Measurements from ENCODE around the gene TSPAN12. TPM values are rescaled to one million over a fixed set of nuclear protein-coding genes. Genes with fewer than 3 reads are reported as not detected.
A peak's percentile ranks its signal among the peaks of the same experiment; 100 is the strongest.

TSPAN12 gene
- total RNA-seq, 1 experiment from 2014 or later: 17.3 TPM

DNA sequence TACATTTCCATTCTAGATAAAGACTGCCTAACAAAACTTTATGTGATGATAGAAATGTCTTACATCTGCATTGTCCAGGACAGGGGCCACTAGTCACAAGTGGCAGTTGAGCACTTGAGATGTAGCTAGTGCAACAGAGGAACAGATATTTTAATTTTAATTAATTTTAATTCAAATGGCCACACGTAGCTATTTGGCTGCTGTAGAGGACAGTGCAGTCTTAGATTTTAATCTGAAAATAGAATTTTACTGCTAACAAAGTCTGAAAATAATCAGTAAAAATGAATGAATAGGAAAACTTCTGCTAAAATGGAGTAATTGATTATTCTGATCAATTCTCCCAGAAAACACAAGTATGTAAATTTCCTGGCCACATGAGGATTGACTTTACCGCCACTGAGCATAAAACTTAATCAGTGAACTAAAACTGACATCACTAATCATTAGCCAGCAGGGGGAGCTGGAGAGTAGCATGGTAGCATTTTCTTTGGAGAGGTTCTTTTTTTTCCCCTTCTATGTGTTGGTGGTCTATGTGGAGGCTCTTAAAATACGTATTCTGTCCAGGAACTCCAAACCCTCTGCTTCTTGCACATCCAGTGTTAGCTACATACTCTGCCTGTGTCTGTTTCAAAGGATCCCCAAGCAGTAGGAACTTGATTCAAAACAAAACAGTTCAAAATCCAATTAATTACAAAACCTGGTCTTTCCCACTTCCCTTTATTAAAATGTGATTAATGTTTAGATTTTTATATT lies 52.1 kb downstream of the TSPAN12 start:
- peak; percentile 66 for DNase-seq (ENCODE audit: low spot score)
- H3K36me3 Mint-ChIP-seq: no peaks in the 10 kb centered on the region
- no peaks in the 10 kb centered on the region for H3K9me3 Mint-ChIP-seq
- H3K4me1 Mint-ChIP-seq: 0 out of 2 replicates have a peak, but pooled peaks cover 3% of the 10 kb centered on the region
- ChIA-PET POLR2A (no interaction called here), CTCF (interaction anchor here (0.6 to 3.0 kb wide), 15 partner anchors 8 to 302 kb away, joined by 3 to 28 read pairs (median 4); partner anchors contain the start of gene ING3)
- peak; percentile 87 for ATAC-seq
- no peaks in the 10 kb centered on the region for H3K27me3 Mint-ChIP-seq (ENCODE audit: low read depth)
- no peak overlapping the region for H3K4me3 Mint-ChIP-seq
- no peak overlapping the region for H3K27ac Mint-ChIP-seq
- TF ChIP-seq CTCF (IDR thresholded peaks at IDR 0.05) (peak; percentile 80), E2F1 (CRISPR knock-in tag; IDR thresholded peaks at IDR 0.05) (no peak), RORB (CRISPR knock-in tag; IDR thresholded peaks at IDR 0.05) (no peak), EMX1 (CRISPR knock-in tag; IDR thresholded peaks at IDR 0.05) (no peak), OVOL2 (CRISPR knock-in tag; IDR thresholded peaks at IDR 0.05; ENCODE audit: borderline replicate concordance) (no peak), ZNF138 (CRISPR knock-in tag; conservative IDR thresholded peaks at IDR 0.05) (no peak)

- TF ChIP-seq CTCF (IDR thresholded peaks at IDR 0.05) (no peak), ATF1 (CRISPR knock-in tag; IDR thresholded peaks at IDR 0.05) (no peak), SOX15 (CRISPR knock-in tag; IDR thresholded peaks at IDR 0.05) (no peak), ZMAT4 (CRISPR knock-in tag; IDR thresholded peaks at IDR 0.05) (no peak), ZNF396 (CRISPR knock-in tag; IDR thresholded peaks at IDR 0.05; ENCODE audit: borderline replicate concordance) (no peak), ZNF232 (CRISPR knock-in tag; IDR thresholded peaks at IDR 0.05) (no peak)
- TF ChIP-seq, protein P1, sequence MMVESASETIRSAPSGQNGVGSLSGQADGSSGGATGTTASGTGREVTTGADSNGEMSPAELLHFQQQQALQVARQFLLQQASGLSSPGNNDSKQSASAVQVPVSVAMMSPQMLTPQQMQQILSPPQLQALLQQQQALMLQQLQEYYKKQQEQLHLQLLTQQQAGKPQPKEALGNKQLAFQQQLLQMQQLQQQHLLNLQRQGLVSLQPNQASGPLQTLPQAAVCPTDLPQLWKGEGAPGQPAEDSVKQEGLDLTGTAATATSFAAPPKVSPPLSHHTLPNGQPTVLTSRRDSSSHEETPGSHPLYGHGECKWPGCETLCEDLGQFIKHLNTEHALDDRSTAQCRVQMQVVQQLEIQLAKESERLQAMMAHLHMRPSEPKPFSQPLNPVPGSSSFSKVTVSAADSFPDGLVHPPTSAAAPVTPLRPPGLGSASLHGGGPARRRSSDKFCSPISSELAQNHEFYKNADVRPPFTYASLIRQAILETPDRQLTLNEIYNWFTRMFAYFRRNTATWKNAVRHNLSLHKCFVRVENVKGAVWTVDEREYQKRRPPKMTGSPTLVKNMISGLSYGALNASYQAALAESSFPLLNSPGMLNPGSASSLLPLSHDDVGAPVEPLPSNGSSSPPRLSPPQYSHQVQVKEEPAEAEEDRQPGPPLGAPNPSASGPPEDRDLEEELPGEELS (CRISPR knock-in tag; IDR thresholded peaks at IDR 0.05): no peak
- ChIA-PET CTCF (interaction anchor here (1.9 kb wide), 1 partner anchor 10 kb away, joined by 8 read pairs; no protein-coding TSS in a partner anchor), POLR2A (no interaction called here)
- ATAC-seq (no peak), DNase-seq (ENCODE audit: low spot score) (no peak)
- peaks cover 15% of the 10 kb centered on the region for H3K4me1 Mint-ChIP-seq
- H3K27ac Mint-ChIP-seq: no peak overlapping the region
- H3K36me3 Mint-ChIP-seq: peaks cover 1% of the 10 kb centered on the region; the same call in 1 of the 2 replicates
- peaks cover under 1% of the 10 kb centered on the region for H3K9me3 Mint-ChIP-seq
- no peaks in the 10 kb centered on the region for H3K27me3 Mint-ChIP-seq (ENCODE audit: low read depth)
- H3K4me3 Mint-ChIP-seq: no peak overlapping the region
These were observed 55.2 kb downstream of the TSPAN12 start for GRCh38 chr7:120802751-120803150.

DNA sequence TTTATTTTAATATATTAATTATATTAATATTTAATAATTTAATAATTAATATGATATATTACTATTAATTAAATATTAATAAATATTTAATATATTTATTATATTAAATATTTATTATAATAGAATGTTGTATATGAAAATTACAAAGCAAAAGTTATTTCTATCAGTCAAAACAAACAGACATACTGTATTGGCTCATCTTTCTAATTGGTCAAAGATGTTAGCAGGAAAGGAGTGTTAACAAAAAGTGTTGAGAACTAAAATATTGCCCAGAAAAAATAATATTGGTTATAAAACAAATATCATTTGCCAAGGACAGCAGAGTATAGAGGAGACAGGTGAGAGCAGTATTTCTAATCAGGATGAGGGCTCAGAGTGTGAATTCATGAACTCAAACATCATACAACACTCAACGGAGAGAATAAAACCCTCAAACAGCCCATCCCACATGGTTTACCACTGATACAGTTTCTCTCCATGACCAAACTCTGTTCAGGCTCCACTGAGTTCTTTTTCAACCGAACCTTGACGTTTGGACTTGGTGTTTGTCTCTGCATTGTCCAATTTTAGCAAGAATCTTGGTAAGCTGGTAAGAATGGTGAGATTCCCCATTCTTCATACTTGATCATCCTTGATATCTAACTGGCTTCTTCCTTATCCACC lies 58.0 kb downstream of the TSPAN12 start:
- Mint-ChIP-seq H3K9me3 (peaks cover 12% of the 10 kb centered on the region), H3K36me3 (peaks cover 12% of the 10 kb centered on the region), H3K27me3 (ENCODE audit: low read depth) (no peaks in the 10 kb centered on the region), H3K27ac (no peak overlapping the region), H3K4me3 (no peak overlapping the region), H3K4me1 (peaks cover 12% of the 10 kb centered on the region)
- CTCF ChIA-PET: no interaction called here
- DNase-seq (ENCODE audit: low spot score): no peak
- TF ChIP-seq, protein P2, sequence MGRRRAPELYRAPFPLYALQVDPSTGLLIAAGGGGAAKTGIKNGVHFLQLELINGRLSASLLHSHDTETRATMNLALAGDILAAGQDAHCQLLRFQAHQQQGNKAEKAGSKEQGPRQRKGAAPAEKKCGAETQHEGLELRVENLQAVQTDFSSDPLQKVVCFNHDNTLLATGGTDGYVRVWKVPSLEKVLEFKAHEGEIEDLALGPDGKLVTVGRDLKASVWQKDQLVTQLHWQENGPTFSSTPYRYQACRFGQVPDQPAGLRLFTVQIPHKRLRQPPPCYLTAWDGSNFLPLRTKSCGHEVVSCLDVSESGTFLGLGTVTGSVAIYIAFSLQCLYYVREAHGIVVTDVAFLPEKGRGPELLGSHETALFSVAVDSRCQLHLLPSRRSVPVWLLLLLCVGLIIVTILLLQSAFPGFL (CRISPR knock-in tag; IDR thresholded peaks at IDR 0.05; ENCODE audit: borderline replicate concordance): no peak
- peak; percentile 94; the same call in 1 of the 2 replicates for TF ChIP-seq HMGA2 (CRISPR knock-in tag; IDR thresholded peaks at IDR 0.05)
- POLR2A ChIA-PET: no interaction called here
- no peak for ATAC-seq
